NCI-H1436 (cell line): Measurements from ENCODE around the gene MYO1D.
"Not testable (repeated sequence)": the region's sequence is repeated elsewhere in the genome, so short reads cannot be mapped to it uniquely, and the experiment has no call there.

Experiments
- DNase-seq: peaks from one replicate; lab custom pipeline; 2025; lab: John Stamatoyannopoulos, UW

The MYO1D gene

DNA sequence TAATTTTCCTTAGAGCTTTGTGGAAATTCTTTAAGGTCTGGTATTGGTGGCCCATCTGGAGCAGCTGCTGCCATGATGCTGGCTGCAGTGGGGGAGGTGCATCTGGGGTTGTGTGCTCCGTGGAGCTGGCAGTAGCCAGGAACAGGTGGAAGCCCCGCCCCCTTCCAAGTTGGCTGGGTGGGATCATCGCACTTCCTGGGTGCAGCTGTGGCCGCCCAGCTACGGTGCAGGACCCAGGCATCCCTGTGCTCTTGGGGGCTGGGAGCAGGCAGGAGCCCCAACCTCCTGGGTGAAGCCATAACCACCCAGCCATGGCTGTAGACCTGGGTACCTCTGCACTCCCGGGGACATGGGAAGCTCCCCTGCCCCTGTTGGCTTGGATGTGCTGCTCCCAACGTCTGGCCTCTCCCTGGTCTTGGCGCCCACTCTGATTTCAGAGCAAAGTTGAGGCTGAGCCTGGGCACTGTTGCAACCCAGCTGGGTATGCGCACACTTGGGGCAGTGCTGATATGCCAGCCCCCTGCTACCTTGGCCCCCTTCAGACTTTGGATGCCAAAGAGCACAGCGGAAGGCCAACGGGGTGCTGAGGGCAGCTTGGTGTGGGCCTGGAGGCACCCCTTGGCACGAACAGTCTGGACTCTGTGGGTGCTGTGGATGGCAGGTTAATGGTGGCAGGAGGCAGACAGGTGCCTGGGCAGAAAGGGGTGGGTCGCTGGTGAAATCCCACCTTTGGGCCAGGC is 145.2 kb downstream of the MYO1D start:
- no peak for DNase-seq

DNA sequence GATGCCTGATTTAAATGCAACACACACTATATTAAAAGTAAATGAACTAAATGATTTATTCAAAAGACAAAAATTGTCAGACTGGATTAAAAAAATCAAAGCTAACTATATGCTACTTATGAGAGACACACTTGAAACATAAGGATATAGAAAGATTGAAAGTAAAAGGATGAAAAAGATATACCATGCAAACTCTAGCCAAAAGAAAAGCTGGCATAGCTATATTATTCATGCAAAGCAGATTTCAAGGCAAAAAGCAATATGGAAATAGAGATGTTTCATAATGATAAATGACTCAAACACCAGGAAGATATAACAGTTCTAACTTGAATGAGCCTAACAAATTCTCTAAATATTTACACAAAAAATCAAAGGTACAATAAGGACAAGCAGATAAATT is 149.2 kb downstream of the MYO1D start:
- DNase-seq: no peak

DNA sequence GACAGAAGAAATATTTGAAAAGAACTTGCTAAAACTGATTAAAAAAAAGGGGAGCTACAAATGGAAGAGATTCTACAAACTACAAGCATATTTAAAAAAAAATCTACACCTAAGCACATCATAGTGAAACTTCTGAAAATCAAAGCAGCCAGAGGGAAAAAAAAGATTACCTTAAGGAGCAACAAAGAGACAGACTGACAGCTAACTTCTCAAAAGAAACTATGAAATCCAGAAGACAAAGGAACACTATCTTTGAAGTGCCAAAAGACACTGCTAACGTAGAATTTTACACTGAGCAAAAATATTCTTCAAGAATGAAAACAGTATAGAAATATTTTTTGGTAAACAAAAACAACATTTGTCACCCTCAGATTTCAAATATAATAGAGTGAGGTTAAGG is 151.2 kb downstream of the MYO1D start:
- DNase-seq: no peak

DNA sequence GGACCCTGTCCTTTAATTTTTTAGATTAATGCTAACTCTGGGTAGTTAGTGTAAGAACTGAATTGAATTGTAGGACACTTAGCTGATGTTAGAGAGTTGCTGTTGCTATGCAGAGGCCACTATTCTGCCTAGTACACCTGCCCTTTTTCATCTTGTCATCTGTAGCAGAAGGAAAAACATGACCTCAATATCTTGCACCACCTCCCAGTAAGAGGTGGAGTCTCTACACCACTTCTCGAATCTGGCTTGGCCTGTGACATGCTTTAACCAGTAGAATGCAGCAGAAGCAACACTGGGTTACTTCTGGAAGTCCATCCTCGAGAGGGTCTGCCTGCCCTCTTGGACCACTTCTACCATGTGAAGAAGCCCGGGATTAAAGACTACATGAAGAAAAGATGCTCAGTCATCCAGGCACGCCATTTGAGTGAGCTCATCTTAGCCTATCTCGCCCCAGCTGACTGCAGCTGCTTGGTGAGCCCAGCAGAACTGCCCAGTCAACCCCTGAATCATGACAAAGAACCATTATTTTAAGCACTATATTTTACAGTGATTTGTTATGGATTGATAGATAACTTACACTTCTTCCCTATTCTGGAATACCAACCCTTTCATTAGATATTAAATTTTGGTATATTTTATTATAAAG is 153.5 kb downstream of the MYO1D start:
- DNase-seq: no peak

DNA sequence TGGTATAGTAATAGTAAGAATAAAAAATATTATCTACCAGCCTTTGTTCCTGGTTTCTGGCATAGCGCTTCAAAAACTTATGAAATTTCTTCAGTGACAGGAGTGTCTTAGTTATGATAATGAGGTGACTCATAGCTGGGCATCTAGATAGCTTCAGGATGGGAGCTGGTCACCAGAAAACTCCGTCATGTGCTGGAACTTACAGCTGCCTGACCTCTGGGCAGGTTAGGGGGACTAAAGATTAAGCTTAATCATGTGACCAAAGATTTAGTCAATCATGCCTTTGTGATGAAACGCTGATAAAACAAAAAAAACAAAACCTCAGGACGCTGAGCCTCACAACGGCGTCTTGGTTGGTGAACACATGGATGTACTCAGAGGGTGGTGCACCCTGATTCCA is 154.2 kb downstream of the MYO1D start:
- DNase-seq: no peak

DNA sequence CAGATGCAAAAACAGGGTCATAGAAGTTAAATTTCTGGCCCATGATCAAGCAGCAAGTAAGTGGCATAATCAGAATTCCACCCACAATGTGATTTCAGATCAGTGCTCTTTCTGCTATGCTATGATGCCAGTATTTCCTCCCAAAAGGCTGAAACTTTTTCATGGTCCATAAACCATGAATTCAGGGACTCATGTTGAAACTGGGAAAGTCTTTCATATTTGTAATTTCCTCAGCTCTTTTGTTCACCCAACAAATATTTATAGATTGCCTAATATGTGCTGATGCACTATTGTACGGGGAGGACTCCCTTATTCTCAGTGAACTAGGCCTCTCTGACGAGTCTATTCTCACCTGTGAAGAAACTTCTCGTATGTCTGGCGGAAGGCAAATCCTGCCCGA is 156.3 kb downstream of the MYO1D start:
- DNase-seq: no peak

DNA sequence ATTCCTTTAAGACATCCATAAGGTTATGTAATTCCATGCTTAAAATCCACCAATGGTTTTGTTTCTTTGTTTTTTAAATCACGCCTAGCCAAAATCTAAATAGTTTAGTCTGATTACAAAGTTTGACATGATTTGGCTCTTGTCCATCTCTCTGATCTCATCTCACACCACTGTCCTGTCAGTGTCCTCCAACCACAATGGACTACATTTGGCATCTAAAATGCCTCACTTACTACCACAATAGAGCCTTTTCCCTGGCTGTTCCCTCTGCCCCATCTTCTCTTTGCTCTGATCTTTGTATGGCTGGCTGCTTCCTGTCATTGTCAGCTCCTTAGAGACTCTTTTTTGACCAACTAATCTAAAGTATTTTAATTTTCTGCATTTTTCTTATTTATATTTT is 157.2 kb downstream of the MYO1D start:
- DNase-seq: no peak

DNA sequence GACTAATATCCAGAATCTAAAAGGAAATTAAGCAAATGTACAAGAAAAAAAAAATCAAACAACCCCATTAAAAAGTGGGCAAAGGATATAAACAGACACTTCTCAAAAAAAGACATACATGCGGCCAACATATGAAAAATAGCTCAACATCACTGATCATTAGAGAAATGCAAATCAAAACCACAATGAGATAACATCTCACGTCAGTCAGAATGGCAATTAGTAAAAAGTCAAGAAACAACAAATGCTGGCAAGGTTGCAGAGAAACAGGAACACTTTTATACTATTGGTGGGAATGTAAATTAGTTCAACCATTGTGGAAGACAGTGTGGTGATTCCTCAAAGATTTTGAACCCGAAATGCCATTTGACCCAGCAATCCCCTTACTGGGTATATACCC is 162.0 kb downstream of the MYO1D start:
- not testable (repeated sequence) for DNase-seq

DNA sequence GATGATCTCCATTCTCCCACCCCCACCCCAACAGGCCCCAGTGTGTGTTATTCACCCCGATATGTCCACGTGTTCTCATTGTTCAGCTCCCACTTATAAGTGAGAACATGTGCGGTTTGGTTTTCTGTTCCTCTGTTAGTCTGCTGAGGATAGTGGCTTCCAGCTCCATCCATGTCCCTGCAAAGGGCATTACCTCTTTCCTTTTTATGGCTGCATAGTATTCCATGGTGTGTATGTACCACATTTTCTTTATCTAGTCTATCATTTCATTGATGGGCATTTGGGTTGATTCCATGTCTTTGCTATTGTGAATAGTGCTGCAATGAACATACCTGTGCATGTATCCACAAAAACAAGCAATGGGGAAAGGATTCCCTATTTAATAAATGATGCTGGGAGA is 162.7 kb downstream of the MYO1D start:
- DNase-seq: not testable (repeated sequence)

DNA sequence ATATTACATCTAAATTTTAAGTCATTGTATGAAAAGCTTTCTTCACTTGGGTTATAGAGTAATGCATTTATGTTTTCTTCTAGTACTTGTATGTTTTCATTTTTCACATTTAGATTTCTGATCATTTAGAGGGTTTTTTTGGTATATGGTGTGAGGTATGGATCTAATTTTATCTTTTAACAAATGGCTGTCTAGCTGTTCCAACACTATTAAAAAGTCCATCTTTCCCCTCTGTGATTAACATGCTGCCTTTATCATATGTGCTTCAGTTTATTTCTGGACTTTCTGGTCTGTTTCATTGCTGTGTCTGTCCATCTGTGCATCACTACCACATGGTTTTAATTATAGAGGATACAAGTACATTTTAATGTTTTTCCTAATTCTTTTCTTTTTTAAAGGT is 163.8 kb downstream of the MYO1D start:
- no peak for DNase-seq

DNA sequence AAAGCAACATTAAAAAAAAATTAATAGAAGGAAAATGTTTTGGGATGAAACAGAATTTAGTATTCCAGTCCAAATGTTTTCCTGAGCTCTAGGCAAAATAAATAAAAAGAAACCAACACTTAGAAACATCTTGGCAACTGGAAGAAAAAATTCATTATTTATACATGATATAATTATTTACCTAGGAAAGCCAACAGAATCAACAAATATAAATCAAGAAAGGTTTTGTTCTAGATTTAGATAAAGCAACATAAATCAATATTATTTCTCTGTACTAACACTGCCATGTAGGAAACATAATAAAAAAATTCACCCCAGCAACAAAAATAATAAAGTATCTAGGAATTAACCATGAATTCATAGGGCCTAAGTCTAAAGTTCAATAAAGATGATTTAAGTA is 167.4 kb downstream of the MYO1D start:
- no peak for DNase-seq

DNA sequence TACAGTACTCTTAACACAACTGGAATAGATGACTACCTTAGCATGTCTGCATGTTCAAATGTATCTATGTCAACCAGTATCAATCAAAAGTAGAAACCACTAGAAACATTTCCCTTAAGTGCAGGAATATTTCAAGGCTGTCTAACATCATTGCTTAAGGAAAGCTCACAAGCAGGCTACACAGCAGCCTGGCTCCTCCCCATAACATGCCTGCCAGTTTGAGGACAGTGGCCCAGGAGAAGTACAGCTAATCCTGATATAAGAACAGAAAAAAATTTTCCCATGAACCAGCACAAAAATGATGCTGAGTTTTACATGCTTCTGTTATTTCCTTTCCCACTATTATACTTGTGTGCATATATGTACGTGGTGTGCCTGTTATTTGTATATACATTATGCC is 175.1 kb downstream of the MYO1D start:
- no peak for DNase-seq

DNA sequence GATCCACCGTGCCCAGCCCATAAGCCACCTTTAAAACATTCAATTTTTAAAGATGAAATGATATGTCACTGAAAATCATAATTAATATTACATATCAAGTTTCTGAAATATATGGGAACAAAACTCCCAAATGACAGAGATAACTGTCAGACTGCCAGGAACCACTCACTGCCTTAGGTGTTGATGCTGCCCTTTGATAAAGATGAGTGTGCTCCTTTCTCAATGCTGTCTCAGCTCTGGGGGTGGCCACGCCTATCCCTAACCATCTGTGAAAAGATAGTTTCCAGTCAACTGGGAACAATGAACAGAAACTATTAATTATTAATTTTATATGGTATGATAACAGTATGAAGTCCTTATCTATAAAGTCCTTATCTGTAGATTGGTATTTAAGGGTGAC is 177.7 kb downstream of the MYO1D start:
- DNase-seq: no peak

DNA sequence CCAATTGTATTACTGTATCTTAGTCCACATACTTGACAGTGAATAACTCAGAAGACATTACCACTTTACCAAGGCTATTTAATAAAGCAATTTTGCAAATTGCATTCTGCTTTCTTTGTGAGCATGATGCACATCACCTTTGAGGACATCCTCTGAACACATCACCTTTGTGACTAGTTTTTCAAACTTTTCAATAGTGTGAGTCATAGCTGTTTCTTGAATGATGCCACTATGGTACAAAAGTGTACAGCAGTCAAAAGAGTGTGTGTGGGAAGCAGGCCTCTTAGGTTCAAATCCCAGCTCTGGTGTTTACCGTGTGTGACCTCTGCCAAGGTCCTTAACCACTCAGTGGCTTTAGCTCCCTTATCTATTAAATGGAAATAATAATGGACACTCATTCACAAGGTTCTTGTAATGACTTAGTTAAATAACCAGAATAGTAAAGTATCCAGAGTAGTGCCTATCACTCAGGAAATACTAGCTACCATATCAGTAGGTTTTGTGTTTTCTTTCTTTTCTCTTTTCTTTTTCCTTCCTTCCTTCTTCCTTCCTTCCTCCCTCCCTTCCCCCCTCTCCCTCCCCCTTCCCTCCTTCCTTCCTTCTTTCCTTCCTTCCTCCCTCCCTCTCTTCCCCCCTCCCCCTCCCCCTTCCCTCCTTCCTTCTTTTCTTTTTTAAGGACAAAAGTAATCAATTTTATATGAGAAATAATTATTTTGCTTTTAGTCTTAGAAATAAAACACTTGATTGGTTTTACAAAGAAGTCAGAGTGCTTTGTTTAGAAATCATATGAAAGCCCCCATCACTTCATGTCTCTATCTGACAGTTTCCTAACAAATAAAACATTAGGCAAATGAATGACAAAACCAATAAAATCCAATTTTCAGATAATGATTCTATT is 178.9 kb downstream of the MYO1D start:
- no peak for DNase-seq

DNA sequence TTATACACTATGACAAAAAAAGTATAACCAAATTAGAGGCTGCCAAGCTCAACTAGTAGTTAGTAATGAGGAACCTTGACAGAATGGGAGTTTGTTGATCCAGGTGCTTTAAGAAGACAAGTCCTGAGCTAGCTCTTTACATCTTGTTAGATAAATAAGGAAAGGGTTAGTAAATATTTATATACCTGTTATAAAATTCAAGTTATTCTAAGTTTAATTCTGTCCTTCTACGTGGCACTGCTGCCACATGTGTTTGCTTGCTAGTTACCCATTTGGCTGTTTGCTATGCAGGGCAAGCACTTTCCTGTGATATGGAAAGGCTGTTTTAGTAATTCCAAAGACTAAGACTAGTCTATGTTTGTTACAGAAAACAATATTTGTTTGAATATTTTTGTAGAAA is 180.5 kb downstream of the MYO1D start:
- DNase-seq: no peak

DNA sequence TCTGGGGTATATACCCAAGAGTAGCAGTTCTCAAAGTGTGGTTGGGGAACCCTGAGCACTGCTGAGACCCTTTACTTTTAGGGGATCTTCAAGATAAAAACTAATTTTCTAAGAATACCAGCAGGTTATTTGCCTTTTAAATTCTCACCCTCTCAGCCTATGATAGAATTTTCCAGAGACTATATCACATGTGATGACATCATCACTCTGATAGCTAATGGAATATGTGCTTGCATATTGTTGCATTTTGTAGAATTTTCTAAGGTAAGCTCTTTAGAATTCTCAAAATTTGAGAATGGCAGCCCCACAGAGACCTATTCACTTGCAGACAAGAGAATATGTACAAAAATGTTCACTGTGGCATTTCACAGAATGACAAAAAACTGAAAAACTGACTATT is 181.1 kb downstream of the MYO1D start:
- DNase-seq: no peak

DNA sequence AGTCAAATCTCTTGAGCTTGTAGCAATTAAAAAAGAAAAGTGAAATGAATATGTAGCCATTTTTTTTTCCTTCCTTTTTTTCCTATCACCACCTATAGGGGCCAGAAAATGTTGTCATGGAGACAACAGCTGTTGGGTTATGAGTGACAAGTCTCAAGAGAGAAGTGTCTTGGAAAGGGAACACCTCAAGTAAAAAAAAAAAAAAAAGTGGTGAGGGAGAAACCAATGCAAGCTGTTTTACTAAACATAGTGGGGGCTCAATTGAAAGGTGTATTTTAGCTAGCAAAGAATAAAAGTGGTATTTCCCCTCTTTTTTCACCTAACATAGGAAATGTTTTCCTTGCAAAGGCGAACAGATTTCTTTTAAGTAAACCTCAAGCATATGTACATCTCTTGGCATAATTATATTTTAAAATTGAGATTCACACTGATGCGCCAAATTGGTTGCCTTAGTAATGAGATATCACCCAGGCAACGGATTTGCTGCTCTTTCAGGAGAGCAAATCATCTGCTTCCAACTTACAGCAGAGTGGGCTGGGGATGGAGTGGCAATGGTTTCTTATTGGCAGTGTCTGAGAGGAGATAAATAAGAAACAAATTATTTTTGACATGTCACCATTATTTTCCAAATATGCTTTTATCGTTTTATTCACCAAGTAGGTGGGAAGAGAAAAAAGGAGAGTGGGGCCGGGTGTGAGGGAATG is 183.6 kb downstream of the MYO1D start:
- peak; percentile 23 for DNase-seq

DNA sequence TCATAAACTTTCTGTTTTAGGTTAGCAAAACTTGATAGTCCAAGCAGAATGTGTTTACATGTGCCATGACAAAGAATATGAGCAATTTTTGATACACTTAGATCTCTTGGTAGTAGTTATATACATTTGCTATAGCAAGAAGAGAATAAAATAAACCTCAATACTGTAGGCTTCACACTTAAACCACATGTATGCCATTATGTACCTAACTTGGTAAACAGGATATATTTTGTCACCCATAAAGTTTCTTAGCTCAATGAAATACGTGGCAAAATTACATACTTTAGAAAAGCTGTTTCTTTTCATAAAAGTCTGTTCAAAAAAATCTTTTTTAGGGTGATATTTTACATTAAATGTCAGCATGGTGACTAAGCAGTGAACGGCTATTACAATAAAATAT is 184.7 kb downstream of the MYO1D start:
- no peak for DNase-seq

DNA sequence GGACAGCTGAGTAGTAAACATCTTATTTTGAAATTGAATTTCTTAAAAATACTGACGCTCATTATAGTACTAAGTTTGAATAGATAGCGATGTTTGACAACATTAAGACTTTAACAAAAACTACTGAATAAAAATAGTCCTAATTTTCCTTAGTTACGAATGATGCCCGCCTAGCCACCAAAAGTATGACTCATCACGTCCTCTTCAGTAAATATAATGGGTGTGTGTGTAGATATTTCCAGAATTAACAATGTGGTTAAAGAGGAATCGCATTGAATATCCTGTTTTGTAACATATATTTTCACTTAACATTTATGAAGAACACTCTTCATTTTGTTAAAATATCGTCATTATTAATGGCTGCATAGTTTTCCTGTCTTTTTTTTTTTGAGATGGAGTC is 187.6 kb downstream of the MYO1D start:
- DNase-seq: no peak

DNA sequence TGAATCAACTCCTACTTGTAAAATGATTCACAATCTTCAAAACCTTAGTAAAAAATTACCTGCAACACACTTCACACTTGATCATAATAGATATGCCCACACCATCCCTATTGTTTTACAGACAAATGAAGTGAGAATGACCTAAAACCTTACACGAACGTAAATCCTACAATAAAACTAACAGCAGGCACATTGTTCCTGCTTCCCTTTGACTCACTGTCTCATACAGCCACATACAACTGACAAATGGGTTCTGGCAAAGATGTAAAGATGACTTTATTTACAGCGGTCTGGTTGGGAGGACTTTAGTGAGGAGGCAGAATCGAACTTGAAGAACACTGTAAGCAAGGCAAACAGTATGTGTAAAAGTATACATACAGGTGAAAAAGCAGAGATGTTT is 188.7 kb downstream of the MYO1D start:
- no peak for DNase-seq

DNA sequence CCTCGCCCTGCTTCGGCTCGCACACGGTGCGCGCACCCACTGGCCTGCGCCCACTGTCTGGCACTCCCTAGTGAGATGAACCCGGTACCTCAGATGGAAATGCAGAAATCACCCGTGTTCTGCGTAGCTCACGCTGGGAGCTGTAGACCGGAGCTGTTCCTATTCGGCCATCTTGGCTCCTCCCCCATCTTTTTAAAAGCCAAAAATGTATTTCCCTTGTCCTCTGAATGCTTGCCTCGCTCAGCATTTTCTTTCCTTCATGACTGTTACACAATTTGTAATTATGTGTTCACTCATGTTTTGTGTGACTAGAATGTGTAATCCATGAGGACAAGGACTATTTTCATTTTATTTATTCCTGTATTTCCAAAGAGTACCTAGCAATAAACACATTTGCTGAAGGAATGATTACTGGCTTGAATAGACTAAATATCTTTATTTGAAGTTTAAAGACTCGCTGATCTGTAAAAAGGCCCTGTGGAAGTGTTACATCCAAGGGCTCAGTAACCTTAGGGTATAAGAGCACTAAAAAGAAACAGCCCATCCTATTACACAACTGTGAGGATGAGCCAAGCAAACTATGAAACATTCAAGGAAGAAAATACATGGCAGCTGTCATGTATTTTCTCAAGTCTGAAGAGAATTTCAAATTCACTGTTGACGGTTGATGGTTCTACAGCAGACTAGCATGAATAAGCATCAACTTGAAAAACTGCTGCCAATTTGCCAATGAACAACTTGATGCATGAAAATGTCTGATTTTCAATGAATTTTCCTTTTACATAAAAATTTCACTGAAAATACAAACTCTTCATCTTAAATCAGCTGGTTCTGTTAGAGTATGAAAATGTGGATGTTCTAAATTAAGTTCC is 192.6 kb downstream of the MYO1D start:
- peak; percentile 15 for DNase-seq
